Measurements from ENCODE around the gene TOE1. TPM values are rescaled to one million over a fixed set of nuclear protein-coding genes. Genes with fewer than 3 reads are reported as not detected.

Gene TOE1
- total RNA-seq, 4 donors from 2014 or later, result 6.0 to 11.9 (median 9.6) TPM

GRCh38 chr1:45385302-45385701 is 45.3 kb downstream of the TOE1 start:
- 84% methylated on average over 3 of the region's 3 CpGs for WGBS, 2 donors
- intact Hi-C loops (cut with DNase I; ENCODE audit: low total_unique reads), result no loop called here
- H3K4me3 ChIP-seq (ENCODE audit: low read depth, poor library complexity, severe bottlenecking), result no peak overlapping the region
- no peak for TF ChIP-seq POLR2A (IDR thresholded peaks at IDR 0.05)
- DNase-seq (ENCODE audit: low spot score in 2 of 2), result no peak

- 93 to 98% methylated on average over 3 of the region's 3 CpGs for WGBS, 2 donors
- intact Hi-C loops (cut with DNase I; ENCODE audit: low total_unique reads), result no loop called here
- no peak overlapping the region for H3K4me3 ChIP-seq (ENCODE audit: low read depth, poor library complexity, severe bottlenecking)
- TF ChIP-seq POLR2A (IDR thresholded peaks at IDR 0.05) (no peak), CTCF (IDR thresholded peaks at IDR 0.05) (no peak)
- DNase-seq (ENCODE audit: low spot score in 2 of 2), result no peak
These were observed 46.2 kb downstream of the TOE1 start for GRCh38 chr1:45386219-45386618.

Other genes with a start within 250 kb of the TOE1 start
- gene ZSWIM5, start 133.6 kb upstream of the TOE1 start, total RNA-seq, result 1 to 10 TPM; 1.3 to 2.2 (median 1.7) TPM
- gene HPDL, start 13.3 kb upstream of the TOE1 start, total RNA-seq, result under 1 TPM; 0.34 to 0.91 (median 0.63) TPM
- gene MUTYH, start 270 bp downstream of the TOE1 start, total RNA-seq, result 10 to 100 TPM; 18.6 to 26.7 (median 24.6) TPM
- gene TESK2, start 151.0 kb downstream of the TOE1 start, total RNA-seq, result 10 to 100 TPM; 16.9 to 23.8 (median 20.0) TPM
- 1 to 10 TPM in 3 of 4 donors, under 1 TPM in 1; 0.46 to 1.7 (median 1.3) TPM for gene CCDC163, start 159.9 kb downstream of the TOE1 start, total RNA-seq
- gene MMACHC, start 160.1 kb downstream of the TOE1 start, total RNA-seq, result 1 to 10 TPM; 1.3 to 3.8 (median 3.0) TPM
- gene PRDX1, start 181.7 kb downstream of the TOE1 start, total RNA-seq, result 100 to 1,000 TPM; 216 to 325 (median 281) TPM
- gene AKR1A1, start 210.7 kb downstream of the TOE1 start, total RNA-seq, result 10 to 100 TPM; 42.1 to 79.2 (median 57.8) TPM
- 10 to 100 TPM; 35.4 to 64.4 (median 52.3) TPM for gene NASP, start 243.9 kb downstream of the TOE1 start, total RNA-seq